H1 (cell line): ENCODE measurements around the gene WNT3A. TPM values are rescaled to one million over a fixed set of nuclear protein-coding genes. Genes with fewer than 3 reads are reported as not detected.

Source experiments
- KDM5A ChIP-seq: fragments of 200-600 bp; IDR thresholded peaks from 2 replicates; pipeline ENCODE4 v1.7.1; 2012; ENCODE audit warnings: mild to moderate bottlenecking, low read length, inconsistent platforms, mixed read lengths
- SP1 ChIP-seq: IDR thresholded peaks from 2 replicates; pipeline ENCODE4 v1.6.1; 2011; ENCODE audit warnings: low read depth, low read length
- polyA plus RNA-seq, 7 experiments: library from polyadenylated mRNA; depleted of rRNA in 3 of 7; stranded (reverse) in 5 of 7; unstranded in 2 of 7; fragments of >200 nt in 5 of 7; fragments of 200-250 nt in 2 of 7; gene quantifications; 1 replicate in 5 of 7; 2 replicates in 1 of 7; 4 replicates in 1 of 7; pipeline versions ENCODE4 v1.2.1 to v1.2.3, GENCODE V29; 2011 to 2013; ENCODE audit warnings: missing spikeins in 2 of 7, mixed read lengths in 2 of 7
- total RNA-seq: library from RNA; stranded (reverse); fragmentation: NEBNext Ultra II Directional; extraction: Animal tissue kit (Norgen Biotek cat#: 25700); gene quantifications from 2 replicates; pipeline ENCODE4 v1.2.1, GENCODE V29; 2021

WNT3A gene
- total and polyA plus RNA-seq, 2 of the 8 experiments (the other 6 are each of a cell fraction or from before 2014, with no cell fraction given), result 0.08 to 0.19 TPM

GRCh38 chr1:228015276-228016180, 8.7 kb downstream of the WNT3A start (continued):
- no peak for TF ChIP-seq KDM5A
- TF ChIP-seq SP1, result no peak
